DND-41 (cell line): ENCODE data around the gene BBS9.

ENCODE experiments used
- CTCF ChIP-seq: IDR thresholded peaks from 2 replicates; pipeline ENCODE4 v1.5.1; 2012; ENCODE audit warnings: borderline replicate concordance, low read length, moderate library complexity, mild to moderate bottlenecking; ENCODE audit not compliant: poor library complexity, severe bottlenecking; ENCODE audit errors: extremely low read depth
- EZH2 ChIP-seq: IDR thresholded peaks from 3 replicates; pipeline ENCODE4 v1.6.1; 2012; ENCODE audit warnings: borderline replicate concordance, low read depth, mild to moderate bottlenecking, moderate library complexity, low read length, inconsistent platforms; ENCODE audit not compliant: severe bottlenecking

GRCh38 chr7:33101906-33102305 lies 27.5 kb upstream of the BBS9 start:
- TF ChIP-seq CTCF (no peak), EZH2 (no peak)
